ENCODE results near the gene INPP4A. TPM values are rescaled to one million over a fixed set of nuclear protein-coding genes. Genes with fewer than 3 reads are reported as not detected.

The INPP4A gene
- total RNA-seq, 1 experiment from 2014 or later = 23.4 TPM

DNA sequence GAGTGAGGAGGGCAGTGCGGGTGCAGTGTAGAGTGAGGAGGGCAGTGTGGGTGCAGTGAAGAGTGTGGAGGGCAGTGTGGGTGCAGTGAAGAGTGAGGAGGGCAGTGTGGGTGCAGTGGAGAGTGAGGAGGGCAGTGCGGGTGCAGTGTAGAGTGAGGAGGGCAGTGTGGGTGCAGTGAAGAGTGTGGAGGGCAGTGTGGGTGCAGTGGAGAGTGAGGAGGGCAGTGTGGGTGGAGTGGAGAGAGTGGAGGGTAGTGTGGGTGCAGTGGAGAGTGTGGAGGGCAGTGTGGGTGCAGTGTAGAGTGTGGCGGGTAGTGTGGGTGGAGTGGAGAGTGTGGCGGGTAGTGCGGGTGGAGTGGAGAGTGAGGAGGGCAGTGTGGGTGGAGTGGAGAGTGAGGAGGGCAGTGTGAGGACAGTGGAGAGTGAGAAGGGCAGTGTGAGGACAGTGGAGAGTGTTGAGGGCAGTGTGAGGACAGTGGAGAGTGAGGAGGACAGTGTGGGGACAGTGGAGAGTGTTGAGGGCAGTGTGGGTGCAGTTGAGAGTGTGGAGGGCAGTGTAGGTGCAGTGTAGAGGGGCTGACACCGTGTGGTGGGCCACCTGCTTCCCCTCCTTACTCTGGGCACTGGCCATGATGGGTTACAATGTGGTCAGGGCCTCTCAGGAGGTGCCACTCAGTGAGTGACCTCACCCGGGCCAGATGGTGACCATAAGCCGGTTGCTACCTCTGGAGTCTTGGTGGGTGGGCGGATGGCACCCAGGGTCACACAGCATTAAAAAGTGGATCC is 28.5 kb downstream of the INPP4A start:
- ATAC-seq (no peak), DNase-seq (no peak)
- ChIA-PET POLR2A (ENCODE audit: unreplicated experiment) (no interaction called here), CTCF (no interaction called here)
- H3K36me3 ChIP-seq (ENCODE audit: low read depth, low read length) = no peaks in the 10 kb centered on the region
- H4K20me1 ChIP-seq (ENCODE audit: low read length) = no peaks in the 10 kb centered on the region
- no peak overlapping the region for H3K27ac ChIP-seq (ENCODE audit: low read length)
- BruUV-seq (replicated peaks) = no TSS peak
- no peak for TF ChIP-seq EZH2phosphoT487 (IDR thresholded peaks at IDR 0.05; ENCODE audit: borderline replicate concordance, low read length)
- no peak for TF ChIP-seq CTCF (conservative IDR thresholded peaks at IDR 0.05; ENCODE audit: low read depth, low read length)
- no peak for TF ChIP-seq EZH2 (IDR thresholded peaks at IDR 0.05; ENCODE audit: low read length, unreplicated experiment)
- H3K9ac ChIP-seq (ENCODE audit: low read length) = no peak overlapping the region
- H3K4me3 ChIP-seq (ENCODE audit: low read length) = no peak overlapping the region
- peaks cover 67% of the 10 kb centered on the region for H3K79me2 ChIP-seq (ENCODE audit: low read length)
- H3K27me3 ChIP-seq (ENCODE audit: low read length) = no peaks in the 10 kb centered on the region
- H3K4me2 ChIP-seq (ENCODE audit: low read length) = no peak overlapping the region
- H2AFZ ChIP-seq (ENCODE audit: low read length) = no peak overlapping the region
- no peaks in the 10 kb centered on the region for H3F3A ChIP-seq (ENCODE audit: low read length, unreplicated experiment)
- no peaks in the 10 kb centered on the region for H3K9me3 ChIP-seq (ENCODE audit: low read length)
- no peaks in the 10 kb centered on the region for H3K9me2 ChIP-seq (replicated peaks; ENCODE audit: low read length)
- peaks cover 17% of the 10 kb centered on the region for H3K4me1 ChIP-seq (ENCODE audit: insufficient read depth, low read length)
- intact Hi-C loops (cut with micrococcal nuclease) = no loop called here

GRCh38 chr2:98473995-98474780 is 29.5 kb downstream of the INPP4A start:
- no TSS peak for BruUV-seq (replicated peaks)
- Histone ChIP-seq H3K9me3 (ENCODE audit: low read length) (no peaks in the 10 kb centered on the region), H3K4me1 (ENCODE audit: insufficient read depth, low read length) (peaks cover 21% of the 10 kb centered on the region), H3F3A (ENCODE audit: low read length, unreplicated experiment) (no peaks in the 10 kb centered on the region), H3K79me2 (ENCODE audit: low read length) (peaks cover 69% of the 10 kb centered on the region), H4K20me1 (ENCODE audit: low read length) (no peaks in the 10 kb centered on the region), H3K4me2 (ENCODE audit: low read length) (no peak overlapping the region), H3K9me2 (replicated peaks; ENCODE audit: low read length) (no peaks in the 10 kb centered on the region), H2AFZ (ENCODE audit: low read length) (no peak overlapping the region), H3K4me3 (ENCODE audit: low read length) (no peak overlapping the region), H3K27ac (ENCODE audit: low read length) (no peak overlapping the region), H3K36me3 (ENCODE audit: low read depth, low read length) (no peaks in the 10 kb centered on the region), H3K27me3 (ENCODE audit: low read length) (no peaks in the 10 kb centered on the region), H3K9ac (ENCODE audit: low read length) (no peak overlapping the region)
- ChIA-PET CTCF (no interaction called here), POLR2A (ENCODE audit: unreplicated experiment) (no interaction called here)
- DNase-seq = no peak
- ATAC-seq = no peak
- TF ChIP-seq CTCF (conservative IDR thresholded peaks at IDR 0.05; ENCODE audit: low read depth, low read length) = no peak
- TF ChIP-seq EZH2 (IDR thresholded peaks at IDR 0.05; ENCODE audit: low read length, unreplicated experiment) = no peak
- no peak for TF ChIP-seq EZH2phosphoT487 (IDR thresholded peaks at IDR 0.05; ENCODE audit: borderline replicate concordance, low read length)
- intact Hi-C loops (cut with micrococcal nuclease) = no loop called here

Measured in PC-3 (cell line).